Activated CD4-positive, alpha-beta T cell treated with anti-CD3 and anti-CD28 coated beads for 48 hours (primary cell): Measurements from ENCODE around the gene CLEC16A.

Experiments used
- DNase-seq: peaks from one replicate; pipeline ENCODE4 v3.0.0-alpha.2; 2020

Gene CLEC16A

DNA sequence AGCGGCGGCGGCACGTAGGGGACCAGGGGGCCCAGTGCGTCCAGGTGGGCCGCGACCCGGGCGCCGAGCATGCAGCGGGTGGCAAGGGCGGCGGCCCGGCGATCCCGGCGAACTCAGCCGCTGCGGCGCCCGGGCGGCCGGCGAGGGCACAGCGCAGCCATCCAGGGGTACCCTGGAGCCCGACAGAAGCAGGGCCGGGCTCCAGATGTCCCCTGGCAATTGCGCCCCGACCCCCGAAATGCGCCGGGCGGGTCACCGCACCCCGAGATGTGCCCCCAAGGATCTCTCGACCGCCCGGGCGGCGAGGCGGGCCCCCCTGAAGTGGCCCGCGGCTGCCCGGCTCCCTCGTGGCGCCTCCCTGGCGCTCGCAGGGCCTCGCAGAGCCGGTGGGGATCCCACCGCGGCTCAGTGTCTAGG is 2.4 kb upstream of the CLEC16A start:
- peak; percentile 21 for DNase-seq

DNA sequence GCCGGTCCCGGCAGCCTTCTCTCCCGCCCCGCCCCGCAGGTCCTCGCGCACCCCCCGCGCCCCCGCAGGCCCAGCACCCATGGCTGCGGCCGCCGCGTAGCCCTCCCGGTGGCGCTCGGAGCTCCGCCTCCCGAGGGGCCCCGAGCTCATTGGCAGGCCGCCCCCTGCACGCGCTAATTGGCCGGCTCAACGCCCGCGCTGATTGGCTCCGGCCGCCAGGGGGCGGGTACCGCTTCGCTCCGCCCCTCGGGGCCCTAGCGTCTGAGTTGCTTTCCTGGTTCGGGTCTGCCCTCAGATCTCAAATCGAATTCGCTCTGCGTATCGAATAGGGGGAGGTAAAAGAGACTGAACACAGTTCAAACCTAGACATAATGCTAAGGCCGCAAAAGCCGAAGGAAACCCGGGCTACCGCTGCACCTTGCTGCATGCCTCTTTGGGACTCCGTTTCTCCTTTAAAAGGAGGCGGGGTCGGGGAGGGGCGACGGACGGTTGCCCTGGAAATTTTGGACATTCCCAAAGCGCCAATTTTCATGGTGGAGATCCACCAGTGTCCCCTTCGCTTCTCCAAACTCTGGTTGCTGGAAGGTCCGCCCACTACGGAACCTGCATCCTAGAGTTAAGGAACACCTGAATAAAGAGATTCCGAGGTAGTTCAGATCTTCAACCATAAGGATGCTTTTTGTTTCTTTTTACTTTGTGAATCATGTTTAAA is 1.9 kb upstream of the CLEC16A start, which contains the start of gene DEXI:
Gene DEXI, minus strand, starts transcription at position 117 of the 712 bp plus-strand sequence. CDS start 463 bp downstream, outside the sequence.
- DNase-seq, result peak; percentile 95

DNA sequence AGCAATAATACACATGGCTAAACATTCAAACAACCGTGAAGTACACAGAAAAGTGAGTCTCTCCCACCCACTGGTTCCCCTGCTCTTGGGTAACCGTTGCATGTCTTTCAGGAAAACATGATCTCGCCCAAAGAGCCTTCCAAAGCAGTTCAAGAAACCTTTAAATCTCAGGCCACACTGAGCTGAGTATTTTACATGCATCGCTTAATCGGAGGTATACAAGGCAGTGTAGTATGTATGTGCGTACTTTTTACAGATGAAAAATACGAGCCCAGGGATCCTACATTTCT is 1.4 kb upstream of the CLEC16A start:
- DNase-seq, result no peak

DNA sequence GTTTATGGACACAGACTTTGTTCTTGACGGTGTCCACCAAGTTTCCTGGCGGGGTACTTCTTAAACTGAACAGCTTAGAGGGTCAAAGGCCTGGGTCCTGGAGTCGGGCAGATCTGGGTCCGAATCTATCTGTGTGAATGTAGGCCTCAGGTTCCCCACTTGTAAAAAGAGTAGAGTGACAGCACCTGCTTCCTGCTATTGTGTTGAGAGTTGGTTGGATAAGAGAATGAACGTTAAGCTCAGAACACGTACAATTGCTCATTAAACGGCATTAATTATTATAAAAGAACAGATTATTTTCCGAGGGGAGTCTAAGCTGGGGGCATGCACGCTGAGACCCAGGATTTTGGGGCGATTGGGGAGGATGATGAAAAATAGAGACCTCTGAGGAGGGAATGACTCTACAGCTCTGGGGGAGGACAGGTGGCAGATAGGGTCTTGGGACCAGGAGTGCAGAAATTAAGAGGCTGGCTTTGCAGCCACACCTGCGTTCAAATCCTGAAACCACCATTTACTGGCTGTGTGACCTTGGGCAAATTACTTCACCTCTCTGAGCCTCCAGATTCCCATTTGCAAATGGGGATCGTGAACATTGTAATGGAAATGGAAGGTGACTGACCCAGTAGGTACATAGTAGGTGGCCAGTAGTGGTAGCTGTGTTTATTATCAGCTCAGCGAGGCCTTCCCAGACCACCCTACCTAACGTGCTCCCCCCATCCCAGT is 862 bp downstream of the CLEC16A start:
- no peak for DNase-seq

DNA sequence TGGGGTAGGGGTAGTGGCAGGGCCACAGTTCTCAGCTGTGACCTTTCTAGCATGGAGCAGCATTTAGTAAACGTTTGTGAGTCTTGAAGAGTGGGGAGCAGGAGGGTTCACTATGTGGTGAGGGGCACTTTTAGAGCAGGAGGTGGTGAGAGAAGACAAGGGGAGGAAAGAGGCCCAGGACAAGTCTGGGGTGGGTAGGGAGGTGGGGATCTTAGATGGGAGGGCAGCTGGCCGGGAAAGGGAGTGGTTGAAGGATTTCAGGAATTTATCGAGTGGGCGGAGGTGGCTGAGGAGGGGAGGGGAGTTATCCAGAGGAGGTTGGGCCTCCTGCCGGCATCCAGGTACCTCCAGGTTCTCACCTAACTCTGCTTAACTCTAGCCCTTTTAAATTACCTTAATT is 1.9 kb downstream of the CLEC16A start:
- DNase-seq, result no peak

DNA sequence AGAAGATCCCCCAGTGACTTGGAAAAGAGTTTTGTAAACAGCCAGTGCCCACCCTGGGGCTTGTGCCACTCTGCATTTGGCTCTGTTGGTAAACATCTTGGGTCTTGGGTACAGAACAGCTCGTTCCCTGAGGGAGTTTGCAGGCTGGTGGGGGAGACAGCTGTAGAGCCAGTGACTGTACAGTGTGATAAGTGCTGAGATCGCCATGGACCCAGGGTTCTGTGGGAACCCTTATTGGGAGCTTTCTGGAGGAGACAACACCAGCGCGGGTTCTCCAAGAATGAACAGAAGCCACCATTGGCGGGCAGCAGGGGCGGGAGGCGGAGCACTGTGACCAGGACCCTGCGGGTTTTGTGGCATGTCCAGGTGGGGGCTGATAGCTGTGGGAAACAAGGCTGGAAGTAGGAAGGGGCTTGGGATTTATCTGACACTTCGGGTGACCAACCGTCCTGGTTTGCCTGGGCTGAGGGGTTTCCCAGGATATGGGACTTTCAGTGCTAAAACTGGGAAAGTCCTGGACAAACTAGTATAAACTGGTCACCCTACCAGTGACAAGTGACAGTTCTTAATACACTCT is 2.9 kb downstream of the CLEC16A start:
- DNase-seq, result no peak

DNA sequence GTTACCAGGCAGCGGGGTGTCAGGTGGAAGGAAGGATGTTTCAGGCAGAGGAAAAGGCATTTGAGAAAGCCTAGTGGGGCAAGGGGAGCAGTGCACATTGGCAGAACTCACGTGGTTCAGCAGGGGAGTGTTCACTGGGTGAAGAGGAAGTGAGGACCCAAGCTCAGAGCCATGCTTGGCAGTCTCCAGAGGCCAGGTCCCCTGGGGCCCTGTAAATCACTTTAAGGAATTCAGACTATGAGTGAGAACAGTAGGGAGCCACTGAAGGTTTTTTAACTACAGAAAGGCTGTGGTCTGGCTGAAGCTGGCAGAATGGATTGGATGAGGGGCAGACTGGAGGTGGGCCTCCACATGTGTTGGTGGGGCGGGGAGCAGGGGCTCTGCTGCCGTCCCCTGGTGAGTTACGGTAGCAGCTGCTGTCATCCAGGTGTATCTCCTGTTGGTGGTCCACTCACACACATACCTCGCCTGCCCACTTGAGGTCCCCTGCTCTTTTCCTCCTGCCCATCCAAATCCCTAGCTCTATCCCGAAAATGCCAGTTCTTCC is 5.1 kb downstream of the CLEC16A start:
- DNase-seq, result peak; percentile 62

DNA sequence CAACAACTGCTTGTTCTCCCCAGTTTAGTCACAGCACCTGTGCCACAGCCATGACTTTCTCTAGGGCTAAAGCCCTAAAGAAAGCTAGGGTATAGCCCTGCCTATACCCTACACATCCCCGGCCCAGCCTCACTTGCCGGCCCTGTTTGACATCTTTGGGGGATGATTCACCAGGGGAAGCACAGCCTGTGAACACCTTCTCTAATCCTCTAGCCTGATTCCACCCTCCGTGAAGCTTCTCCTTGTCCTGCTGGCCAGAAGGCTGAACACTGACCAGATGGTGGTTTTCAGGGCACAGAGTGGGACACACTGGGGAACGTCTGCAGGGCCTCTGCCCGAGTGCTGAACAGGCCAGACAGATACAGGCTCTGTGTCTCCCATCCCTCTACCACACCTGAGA is 6.0 kb downstream of the CLEC16A start:
- DNase-seq, result no peak

DNA sequence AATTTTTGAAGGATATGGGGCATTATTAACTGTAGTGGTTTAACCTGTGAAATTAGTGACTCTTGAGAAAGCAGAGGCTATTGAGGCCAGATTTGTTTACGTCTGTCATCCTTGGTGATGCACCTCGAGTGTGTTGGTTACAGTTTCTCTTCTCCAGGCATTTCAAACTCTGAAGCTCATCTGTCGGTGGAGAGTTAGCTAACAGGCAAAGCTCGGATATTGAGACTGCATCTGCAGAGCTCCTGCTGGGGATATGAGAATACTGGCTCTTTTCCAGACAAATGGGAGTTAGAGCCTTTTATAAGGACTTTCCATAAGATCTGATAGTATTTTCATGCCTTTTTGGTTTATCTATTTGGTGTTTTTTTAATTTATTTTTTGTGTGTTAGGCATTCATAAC is 6.7 kb downstream of the CLEC16A start:
- no peak for DNase-seq

DNA sequence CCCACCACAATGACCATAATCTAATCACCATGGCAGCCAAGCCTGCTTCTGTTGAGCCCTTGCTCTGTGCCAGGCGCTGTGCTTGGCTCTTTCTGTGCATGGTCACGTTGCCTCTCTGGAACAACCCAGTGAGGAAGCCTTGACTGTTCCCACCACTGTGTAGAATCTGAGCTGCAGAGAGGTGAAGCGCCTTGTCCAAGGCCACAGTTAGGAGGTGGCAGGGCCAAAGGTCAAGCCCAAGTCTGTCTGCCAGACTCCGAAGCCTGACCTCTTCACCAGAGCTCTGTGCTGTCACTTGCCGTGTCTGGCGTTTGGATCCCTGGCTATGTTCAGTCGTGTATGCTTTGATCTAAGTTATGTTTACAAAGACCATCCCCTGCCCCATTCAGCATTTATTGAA is 10.5 kb downstream of the CLEC16A start:
- no peak for DNase-seq

DNA sequence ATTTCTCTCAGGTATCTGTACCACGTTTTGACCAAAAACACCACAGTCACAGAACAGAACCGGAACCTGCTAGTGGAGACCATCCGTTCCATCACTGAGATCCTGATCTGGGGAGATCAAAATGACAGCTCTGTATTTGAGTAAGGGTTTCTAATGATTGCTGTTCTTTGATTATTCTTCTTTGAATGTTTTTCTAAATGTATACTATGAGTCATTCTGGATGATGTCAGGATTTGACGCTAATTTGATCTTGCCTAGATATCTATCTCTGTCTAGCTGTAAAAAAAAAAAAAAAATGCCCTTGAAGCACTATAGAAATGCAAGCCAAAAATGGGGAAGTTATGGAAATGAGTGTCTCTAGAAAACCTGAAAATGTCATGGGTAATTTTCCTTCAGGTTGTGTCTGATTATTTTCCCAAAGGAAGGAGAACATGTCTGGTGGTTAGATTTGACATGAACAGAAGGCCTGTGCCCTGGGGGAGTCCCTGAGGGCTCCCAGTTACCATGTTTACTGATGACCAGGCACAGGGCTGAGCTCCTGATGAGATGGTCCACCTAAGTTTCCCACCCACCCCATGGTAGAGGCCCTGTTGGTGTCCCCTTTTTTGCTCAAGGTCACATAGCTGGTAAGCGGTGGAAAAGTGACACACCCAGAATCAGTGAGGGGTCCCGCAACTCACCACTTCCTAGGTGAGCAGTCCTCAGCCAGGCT is 13.6 kb downstream of the CLEC16A start:
- peak; percentile 52 for DNase-seq

DNA sequence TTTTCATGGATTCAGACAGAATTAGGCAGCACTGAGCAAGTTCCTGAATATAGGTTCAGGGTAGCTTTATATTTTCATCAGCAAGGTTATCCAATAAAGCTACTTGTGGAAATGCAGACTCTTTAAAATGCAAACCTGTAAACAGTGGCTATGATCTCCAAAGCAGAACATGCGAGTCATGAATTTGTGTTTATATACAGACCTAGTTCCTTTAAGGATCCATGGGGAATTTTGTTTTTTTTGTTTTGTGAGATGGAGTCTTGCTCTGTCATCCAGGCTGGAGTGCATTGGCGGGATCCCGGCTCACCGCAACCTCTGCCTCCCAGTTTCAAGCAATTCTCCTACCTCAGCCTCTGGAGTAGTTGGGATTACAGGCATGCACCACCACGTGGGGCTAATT is 14.8 kb downstream of the CLEC16A start:
- no peak for DNase-seq

DNA sequence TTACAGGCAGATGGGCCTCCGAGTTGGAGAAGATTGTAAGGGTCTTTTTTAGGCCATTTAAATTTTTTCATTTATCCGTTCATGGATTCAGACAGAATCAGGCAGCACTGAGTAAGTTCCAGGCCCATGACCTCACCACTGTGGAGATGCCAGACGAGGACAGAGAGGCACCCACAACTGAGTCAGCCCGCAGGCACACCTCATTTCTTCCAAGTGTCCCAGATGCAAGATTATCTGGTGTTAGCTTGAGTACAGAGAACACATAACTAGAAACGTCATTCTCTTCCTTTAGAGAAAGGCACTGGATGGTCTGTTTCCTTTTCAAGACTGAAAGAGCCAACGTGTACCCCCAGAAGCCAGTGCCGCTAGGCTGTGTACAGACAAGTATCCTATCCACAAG is 16.9 kb downstream of the CLEC16A start:
- peak; percentile 51 for DNase-seq

DNA sequence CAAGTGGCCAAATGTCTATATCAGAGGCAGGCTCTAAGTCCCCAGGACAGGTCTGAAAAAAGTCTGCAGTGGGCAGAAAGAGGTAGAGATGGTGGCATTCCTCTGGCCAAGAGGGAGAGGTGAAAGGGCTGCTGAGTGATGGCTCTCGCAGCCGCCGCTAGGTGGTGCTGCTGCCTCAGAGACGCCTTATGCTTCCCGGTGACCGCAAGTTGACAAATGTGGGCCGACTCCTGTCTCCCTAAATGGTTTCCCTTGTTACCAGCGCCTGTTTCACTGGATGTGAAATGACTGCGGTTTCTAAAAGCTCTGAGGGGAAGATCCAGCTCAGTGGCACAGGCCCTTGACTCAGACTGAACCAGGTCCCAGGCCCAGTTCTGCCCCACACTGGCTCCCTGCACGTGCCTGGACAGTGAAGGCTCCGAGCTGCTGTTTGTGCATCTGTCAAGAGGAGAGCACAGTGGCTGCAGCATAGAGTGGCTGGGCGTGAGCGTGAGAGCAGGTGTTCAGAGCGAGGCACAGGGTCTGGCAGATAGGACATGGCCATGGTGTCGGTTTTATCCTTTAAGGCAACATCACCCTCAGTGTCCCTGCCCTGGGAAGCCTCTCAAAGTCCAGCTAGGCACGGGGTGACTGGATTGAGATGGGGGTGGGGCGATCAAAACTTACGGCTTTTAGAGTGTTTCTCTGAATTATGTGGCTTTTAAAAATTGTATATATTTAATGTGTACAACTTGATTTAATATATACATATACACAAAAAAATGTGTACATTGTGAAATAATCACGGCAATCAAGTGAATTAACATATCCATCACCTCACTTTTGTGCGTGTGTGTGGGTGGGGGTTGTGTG is 19.9 kb downstream of the CLEC16A start:
- peak; percentile 92 for DNase-seq

DNA sequence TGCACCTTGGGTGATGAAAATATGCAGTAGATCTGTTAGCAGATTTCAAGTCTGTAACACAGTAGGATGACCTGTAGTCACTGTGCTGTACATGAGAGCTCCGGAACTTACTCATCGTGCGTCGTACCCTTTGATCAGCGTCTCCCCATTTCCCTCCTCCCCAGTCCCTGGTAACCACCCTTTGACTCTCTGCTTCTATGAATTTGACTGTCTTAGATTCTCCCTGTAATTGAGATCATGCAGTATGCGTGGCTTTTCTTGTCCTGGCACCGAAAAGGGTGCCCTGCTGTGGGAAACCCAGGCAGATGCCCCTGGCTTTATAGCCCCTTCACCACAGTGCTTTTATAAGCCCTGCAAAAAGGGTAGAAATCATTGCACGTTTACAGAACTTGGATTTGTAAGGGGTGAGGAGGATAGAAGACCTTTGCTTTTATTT is 20.5 kb downstream of the CLEC16A start:
- peak; percentile 79 for DNase-seq

DNA sequence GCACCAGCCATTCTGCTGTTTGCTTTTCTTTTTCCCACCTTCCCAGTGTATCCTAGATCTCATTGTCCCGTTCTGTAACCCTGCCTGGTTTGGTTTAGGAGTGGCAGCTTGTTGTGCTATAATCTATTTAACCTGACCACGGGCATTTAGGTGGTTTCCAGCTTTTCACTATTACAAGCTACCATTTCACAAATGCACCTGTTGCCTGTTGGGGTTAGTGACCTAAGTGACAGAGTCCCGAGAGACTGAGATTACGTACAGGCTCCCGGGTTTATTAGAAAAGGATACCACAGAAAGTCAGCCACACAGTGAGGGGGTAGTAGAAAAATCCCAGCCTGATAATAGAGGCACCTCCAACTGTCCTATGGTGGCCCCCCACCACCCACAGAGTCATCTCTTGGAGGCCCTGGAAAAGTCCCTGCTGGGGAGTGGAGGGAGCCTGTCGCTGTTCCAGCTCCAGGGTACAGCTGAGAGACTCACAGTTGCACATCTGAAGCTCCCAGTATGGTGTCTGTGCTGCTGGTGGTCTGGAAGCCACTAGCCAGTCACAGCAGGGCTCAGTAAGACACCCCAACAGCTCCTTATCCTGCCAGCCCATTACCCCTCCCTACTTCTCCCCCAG is 21.2 kb downstream of the CLEC16A start:
- peak; percentile 55 for DNase-seq

DNA sequence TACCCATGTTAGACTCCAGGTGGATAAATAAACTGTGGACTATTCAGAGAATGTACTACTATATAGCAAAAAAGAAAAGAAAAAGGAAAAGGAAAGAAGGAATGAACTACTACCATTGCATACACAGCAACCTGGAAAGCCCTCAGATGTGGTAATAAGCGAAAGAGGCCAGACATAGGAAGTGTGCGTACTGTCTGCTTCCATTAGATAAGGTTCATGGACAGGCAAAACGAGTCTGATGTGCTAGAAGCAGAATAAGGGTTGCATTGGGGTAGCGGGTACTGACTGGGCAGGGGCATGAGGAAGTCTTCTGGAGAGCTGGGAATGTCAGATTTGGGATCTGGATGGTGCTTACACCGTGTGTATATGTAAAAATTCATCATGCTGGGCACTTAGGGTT is 21.8 kb downstream of the CLEC16A start:
- no peak for DNase-seq

DNA sequence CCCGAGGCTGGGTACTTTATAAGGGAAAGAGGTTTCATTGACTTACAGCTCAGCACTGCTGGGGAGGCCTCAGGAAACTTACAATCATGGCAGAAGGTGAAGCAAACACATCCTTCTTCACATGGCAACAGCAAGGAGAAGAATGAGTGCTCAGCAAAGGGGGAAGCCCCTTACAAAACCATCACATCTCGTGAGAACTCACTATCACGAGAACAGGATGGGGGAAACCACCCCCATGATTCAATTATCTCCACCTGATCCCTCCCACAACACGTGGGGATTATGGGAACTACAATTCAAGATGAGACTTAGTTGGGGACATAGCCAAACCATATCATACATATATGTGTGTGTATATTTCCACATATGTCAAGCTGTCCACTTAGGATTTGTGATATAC is 22.2 kb downstream of the CLEC16A start:
- peak; percentile 44 for DNase-seq

DNA sequence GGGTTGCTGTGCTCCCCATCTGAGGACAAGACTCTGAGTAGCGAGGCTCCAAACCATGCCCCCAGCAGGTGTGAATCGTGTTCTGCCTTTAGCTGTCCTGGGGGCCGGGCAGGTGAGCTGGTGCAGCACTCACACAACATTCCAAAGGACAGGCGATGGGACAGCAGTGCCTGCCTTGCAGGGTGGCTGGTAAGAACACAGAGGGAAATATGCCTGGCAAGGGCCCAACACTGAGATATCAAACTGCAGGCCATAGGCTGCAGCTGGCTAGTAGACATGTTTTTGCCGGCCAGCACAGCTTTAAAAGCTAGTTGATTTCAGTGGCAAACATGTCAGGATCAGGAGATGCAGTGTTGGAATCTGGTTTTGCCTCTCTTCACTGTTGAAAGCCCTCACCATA is 23.6 kb downstream of the CLEC16A start:
- no peak for DNase-seq

DNA sequence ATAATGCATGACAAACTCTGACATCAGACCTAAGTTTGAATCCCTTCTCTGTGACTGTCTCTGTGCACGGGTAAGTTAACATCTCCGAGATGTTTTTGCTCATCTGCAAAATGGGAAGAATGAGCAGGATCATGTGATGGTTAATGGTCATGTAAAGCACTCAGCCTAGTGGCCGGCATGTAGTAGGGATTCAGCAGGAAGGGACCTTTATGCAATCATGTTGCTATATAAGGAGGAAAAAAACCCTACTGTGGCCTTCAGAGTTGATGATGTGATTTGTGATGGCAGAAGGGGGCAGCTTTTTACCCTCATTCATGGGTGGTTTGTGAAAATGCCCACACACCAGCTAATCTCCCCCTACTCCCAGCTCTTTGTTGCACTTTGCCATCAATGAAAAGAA is 24.1 kb downstream of the CLEC16A start:
- DNase-seq, result no peak

DNA sequence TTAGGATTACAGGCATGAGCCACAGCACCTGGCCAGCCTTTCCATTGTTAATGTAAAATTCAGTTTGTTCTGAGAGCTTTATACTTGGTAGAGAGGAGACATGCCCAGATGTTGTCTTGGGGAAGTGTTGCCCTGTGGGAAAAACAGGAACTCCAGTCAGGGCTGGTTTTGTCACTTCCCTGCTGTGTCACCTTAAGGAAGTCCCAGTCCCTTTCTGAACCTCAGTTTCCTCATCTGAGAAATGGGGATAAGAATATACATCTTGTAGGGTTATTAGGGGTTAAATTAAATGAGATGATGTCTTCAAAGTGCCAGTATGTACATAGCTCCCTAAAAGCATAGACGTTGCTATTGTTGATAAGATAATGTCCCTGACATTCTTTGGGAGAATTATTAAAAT is 25.3 kb downstream of the CLEC16A start:
- DNase-seq, result no peak

DNA sequence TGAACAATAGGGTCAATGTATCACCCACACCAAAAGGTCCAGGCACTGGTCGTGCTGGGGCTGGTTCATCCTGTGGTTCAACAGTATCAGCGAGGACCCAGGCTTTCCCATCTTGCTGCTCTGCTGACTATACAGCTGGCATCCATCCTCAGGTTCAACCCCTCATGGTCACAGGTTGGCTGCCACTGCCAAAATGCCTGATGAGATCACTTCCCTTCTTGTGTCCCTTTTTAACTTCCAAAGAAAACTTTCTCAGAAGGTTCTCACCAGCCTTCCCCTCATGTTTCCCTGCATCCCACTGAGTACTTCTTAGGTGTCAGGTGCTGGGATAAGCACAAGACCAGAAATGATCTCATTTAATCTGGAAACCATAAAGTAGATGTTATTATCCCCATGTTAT is 25.7 kb downstream of the CLEC16A start:
- DNase-seq, result no peak
